ENCODE measurements around the gene PAGR1.
"Not testable (repeated sequence)": the region's sequence is repeated elsewhere in the genome, so short reads cannot be mapped to it uniquely, and the experiment has no call there.

PAGR1 gene

DNA sequence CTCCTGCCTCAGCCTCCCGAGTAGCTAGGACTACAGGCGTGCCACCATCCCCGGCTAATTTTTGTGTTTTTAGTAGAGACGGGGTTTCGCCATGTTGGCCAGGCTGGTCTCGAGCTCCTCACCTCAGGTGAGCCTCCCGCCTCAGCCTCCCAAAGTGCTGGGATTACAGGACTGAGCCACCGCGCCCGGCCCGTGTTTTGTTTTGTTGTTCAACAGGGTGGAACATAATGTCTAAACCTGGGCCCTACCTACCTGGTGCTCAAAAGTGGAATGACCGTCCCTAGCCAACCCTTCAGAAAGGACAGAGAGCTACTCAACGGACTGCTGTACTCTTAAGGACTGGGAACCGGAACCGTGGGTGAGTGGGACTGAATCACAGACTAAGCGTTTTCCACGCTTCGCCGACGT is 26.2 kb upstream of the PAGR1 start:
- peak overlapping the region; percentile 95 for H3K4me3 Mint-ChIP-seq
- peak overlapping the region; percentile 97 for H3K27ac Mint-ChIP-seq
- no peaks in the 10 kb centered on the region for H3K9me3 Mint-ChIP-seq
- H3K27me3 Mint-ChIP-seq = no peaks in the 10 kb centered on the region
- H3K4me1 Mint-ChIP-seq = peaks cover 45% of the 10 kb centered on the region
- peaks cover 7% of the 10 kb centered on the region for H3K36me3 Mint-ChIP-seq

GRCh38 chr16:29790183-29790948 is 25.6 kb upstream of the PAGR1 start, which contains the start of gene KIF22:
Gene KIF22 (plus strand): TSS chr16:29790751. CDS start chr16:29790760, 9 bp downstream.
- Mint-ChIP-seq H3K4me1 (peaks cover 39% of the 10 kb centered on the region), H3K27ac (peak within 1 kb of the TSS; percentile 97), H3K9me3 (no peaks in the 10 kb centered on the region), H3K36me3 (peaks cover 7% of the 10 kb centered on the region), H3K27me3 (no peaks in the 10 kb centered on the region), H3K4me3 (peak within 1 kb of the TSS; percentile 95)

- Mint-ChIP-seq H3K27ac (peak overlapping the region; percentile 97), H3K4me3 (peak overlapping the region; percentile 95), H3K36me3 (peaks cover 7% of the 10 kb centered on the region), H3K9me3 (no peaks in the 10 kb centered on the region), H3K4me1 (peaks cover 36% of the 10 kb centered on the region), H3K27me3 (no peaks in the 10 kb centered on the region)
These were observed 24.8 kb upstream of the PAGR1 start for GRCh38 chr16:29790949-29791844.

DNA sequence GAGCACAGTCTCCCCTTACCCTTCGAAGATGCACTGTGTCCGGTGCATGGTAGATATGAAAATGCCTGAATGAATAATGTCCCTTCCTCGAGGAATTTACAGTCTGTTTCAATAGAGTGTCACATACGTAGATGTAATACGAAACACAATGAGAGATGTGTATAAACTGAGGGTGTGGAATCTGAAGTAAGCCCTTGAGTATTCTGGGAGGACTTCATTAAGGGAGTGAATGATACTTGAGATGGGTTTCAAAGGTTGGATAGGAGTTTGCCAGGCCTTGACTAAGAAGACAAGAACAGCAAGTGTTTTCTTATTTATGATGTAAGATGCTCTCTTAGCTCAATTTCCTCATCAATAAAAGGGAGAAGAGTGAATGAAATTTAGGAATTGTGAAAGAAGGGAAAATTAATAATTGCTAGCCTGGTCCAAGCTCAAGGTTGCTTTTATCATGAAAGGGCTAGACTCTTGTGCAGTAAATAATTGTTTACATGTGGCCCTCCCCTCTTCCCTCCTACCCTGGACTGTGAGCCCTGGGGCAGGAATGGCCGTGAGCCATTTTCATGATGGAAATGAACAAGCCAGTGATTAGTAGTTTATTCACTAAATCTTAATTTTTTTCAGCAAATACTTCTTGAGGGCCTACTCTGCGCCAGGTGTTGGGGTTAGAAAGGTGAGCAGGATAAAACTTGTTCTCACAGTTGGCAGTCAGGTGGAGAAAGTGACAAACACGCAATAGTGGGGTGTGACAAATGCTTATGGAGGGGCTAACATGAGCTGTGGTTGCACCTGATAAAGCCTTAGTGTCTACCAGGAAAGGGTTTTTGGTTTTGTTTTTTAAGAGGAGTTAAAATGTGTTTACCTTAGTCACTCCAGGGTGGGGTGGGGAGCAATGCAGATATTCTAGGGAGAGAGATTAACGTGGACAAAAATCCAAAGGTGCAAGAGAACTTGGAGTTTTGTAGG is 23.8 kb upstream of the PAGR1 start:
- H3K27me3 Mint-ChIP-seq = no peaks in the 10 kb centered on the region
- peaks cover 36% of the 10 kb centered on the region for H3K4me1 Mint-ChIP-seq
- peak overlapping the region; percentile 47 for H3K27ac Mint-ChIP-seq
- H3K36me3 Mint-ChIP-seq = peaks cover 7% of the 10 kb centered on the region
- H3K4me3 Mint-ChIP-seq = peak overlapping the region; percentile 95
- no peaks in the 10 kb centered on the region for H3K9me3 Mint-ChIP-seq

DNA sequence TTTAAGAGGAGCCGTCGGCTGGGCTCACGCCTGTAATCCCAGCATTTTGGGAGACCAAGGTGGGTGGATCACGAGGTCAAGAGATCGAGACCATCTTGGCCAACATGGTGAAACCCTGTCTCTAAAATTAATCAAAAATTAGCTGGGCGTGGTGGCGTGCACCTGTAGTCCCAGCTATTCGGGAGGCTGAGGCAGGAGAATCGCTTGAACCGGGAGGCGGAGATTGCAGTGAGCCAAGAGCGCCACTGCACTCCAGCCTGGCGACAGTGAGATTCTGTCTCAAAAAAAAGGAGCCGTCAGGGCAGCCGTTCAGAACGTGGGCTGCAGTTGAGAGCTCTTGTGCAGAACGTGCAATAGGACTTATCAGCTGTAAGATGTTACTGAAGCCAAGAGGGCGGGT is 22.8 kb upstream of the PAGR1 start:
- peaks cover 36% of the 10 kb centered on the region for H3K4me1 Mint-ChIP-seq
- H3K36me3 Mint-ChIP-seq, H3K27ac Mint-ChIP-seq, H3K27me3 Mint-ChIP-seq, H3K9me3 Mint-ChIP-seq: not testable (repeated sequence)
- peak overlapping the region; percentile 53 for H3K4me3 Mint-ChIP-seq

- Mint-ChIP-seq H3K27ac (no peak overlapping the region), H3K4me3 (no peak overlapping the region), H3K4me1 (peaks cover 32% of the 10 kb centered on the region), H3K27me3 (no peaks in the 10 kb centered on the region), H3K9me3 (no peaks in the 10 kb centered on the region), H3K36me3 (peaks cover 7% of the 10 kb centered on the region)
These were observed 21.7 kb upstream of the PAGR1 start for GRCh38 chr16:29794231-29794710.

DNA sequence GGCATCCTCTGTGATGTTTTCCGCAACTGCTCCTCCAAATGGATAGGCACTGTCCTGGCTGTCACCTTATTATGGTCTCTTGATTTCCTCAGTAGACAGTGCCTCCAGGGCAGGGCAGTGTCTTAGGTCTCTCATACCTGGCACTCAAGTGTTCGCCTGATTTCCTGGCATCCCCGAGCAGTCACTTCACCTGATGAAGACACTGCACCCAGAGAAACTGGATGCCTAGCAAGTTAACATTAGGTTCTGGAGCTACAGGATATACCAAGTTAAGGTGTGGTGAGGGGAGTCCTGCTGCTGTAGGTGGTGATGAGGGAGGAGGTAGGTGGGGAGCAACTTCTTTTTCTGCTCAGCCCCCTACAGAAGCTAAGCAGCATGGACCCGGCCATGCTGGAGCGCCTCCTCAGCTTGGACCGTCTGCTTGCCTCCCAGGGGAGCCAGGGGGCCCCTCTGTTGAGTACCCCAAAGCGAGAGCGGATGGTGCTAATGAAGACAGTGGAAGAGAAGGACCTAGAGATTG is 13.5 kb upstream of the PAGR1 start:
- H3K4me3 Mint-ChIP-seq = no peak overlapping the region
- peak overlapping the region; percentile 51 for H3K27ac Mint-ChIP-seq
- peaks cover 1% of the 10 kb centered on the region for H3K36me3 Mint-ChIP-seq
- H3K4me1 Mint-ChIP-seq = peaks cover 17% of the 10 kb centered on the region
- H3K27me3 Mint-ChIP-seq = no peaks in the 10 kb centered on the region
- no peaks in the 10 kb centered on the region for H3K9me3 Mint-ChIP-seq

- H3K4me3 Mint-ChIP-seq = peak overlapping the region; percentile 100
- no peaks in the 10 kb centered on the region for H3K27me3 Mint-ChIP-seq
- H3K27ac Mint-ChIP-seq = peak overlapping the region; percentile 92
- H3K4me1 Mint-ChIP-seq = peaks cover 26% of the 10 kb centered on the region
- no peaks in the 10 kb centered on the region for H3K9me3 Mint-ChIP-seq
- H3K36me3 Mint-ChIP-seq = peaks cover 5% of the 10 kb centered on the region
These were observed 11.9 kb upstream of the PAGR1 start for GRCh38 chr16:29804020-29804419.

- peaks cover 29% of the 10 kb centered on the region for H3K4me1 Mint-ChIP-seq
- H3K36me3 Mint-ChIP-seq = peaks cover 5% of the 10 kb centered on the region
- H3K27ac Mint-ChIP-seq = peak overlapping the region; percentile 100
- H3K4me3 Mint-ChIP-seq = peak overlapping the region; percentile 100
- H3K27me3 Mint-ChIP-seq = no peaks in the 10 kb centered on the region
- no peaks in the 10 kb centered on the region for H3K9me3 Mint-ChIP-seq
These were observed 11.3 kb upstream of the PAGR1 start for GRCh38 chr16:29804455-29805231.

GRCh38 chr16:29805232-29806098 is 10.5 kb upstream of the PAGR1 start:
- peak overlapping the region; percentile 100 for H3K27ac Mint-ChIP-seq
- peaks cover 37% of the 10 kb centered on the region for H3K4me1 Mint-ChIP-seq
- no peaks in the 10 kb centered on the region for H3K27me3 Mint-ChIP-seq
- no peaks in the 10 kb centered on the region for H3K9me3 Mint-ChIP-seq
- H3K4me3 Mint-ChIP-seq = peak overlapping the region; percentile 100
- H3K36me3 Mint-ChIP-seq = peaks cover 5% of the 10 kb centered on the region

DNA sequence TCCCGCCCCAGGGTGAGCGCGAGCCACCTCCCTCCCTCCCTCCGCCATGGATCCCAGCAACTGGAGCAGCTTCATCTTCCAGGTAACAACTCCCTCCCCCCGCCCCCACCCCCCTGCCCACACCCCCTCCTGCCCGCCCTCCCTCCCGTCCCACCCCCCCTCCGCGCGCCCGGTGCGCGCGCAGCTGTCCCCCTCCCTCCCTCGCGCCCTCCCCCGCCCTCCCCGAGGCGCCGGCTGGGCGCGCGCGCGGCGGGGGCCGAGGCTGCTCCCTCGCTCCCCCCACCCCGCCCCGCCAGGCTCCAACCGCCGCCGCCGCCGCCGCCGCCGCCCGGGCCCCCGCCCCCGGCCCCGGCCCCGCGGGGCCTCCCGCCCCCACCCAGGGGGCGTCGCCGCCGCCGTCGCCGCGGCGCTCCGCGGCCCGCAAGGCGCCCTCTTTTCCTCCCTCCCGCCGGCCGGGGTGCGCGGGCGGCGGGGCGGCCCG is 9.8 kb upstream of the PAGR1 start, which contains the start of gene MAZ:
MAZ (plus strand) TSS at position 431 of the 481 bp plus-strand sequence. CDS start 173 bp downstream, outside the sequence.
- no peaks in the 10 kb centered on the region for H3K27me3 Mint-ChIP-seq
- H3K27ac Mint-ChIP-seq = peak within 1 kb of the TSS; percentile 100
- H3K4me1 Mint-ChIP-seq = peaks cover 44% of the 10 kb centered on the region
- H3K4me3 Mint-ChIP-seq = peak within 1 kb of the TSS; percentile 100
- no peaks in the 10 kb centered on the region for H3K9me3 Mint-ChIP-seq
- H3K36me3 Mint-ChIP-seq = peaks cover 5% of the 10 kb centered on the region

- Mint-ChIP-seq H3K27me3 (no peaks in the 10 kb centered on the region), H3K4me1 (peaks cover 49% of the 10 kb centered on the region), H3K36me3 (peaks cover 5% of the 10 kb centered on the region), H3K9me3 (no peaks in the 10 kb centered on the region), H3K4me3 (peak overlapping the region; percentile 94), H3K27ac (peak overlapping the region; percentile 92)
These were observed 9.1 kb upstream of the PAGR1 start for GRCh38 chr16:29806641-29807425.

Measured in activated naive CD4-positive, alpha-beta T cell treated with anti-CD3 and anti-CD28 coated beads, Interleukin-2, amount 50 U/mL, for 24 hours (primary cell).